HG02852 (cell line): ENCODE measurements around the gene COL1A2.

Experiments
- ATAC-seq: cut with Tn5 transposase; IDR thresholded peaks from one replicate; pipeline ENCODE4 v1.9.1; 2021; ENCODE audit warnings: mild to moderate bottlenecking, moderate library complexity; ENCODE audit not compliant: unreplicated experiment

COL1A2 gene

DNA sequence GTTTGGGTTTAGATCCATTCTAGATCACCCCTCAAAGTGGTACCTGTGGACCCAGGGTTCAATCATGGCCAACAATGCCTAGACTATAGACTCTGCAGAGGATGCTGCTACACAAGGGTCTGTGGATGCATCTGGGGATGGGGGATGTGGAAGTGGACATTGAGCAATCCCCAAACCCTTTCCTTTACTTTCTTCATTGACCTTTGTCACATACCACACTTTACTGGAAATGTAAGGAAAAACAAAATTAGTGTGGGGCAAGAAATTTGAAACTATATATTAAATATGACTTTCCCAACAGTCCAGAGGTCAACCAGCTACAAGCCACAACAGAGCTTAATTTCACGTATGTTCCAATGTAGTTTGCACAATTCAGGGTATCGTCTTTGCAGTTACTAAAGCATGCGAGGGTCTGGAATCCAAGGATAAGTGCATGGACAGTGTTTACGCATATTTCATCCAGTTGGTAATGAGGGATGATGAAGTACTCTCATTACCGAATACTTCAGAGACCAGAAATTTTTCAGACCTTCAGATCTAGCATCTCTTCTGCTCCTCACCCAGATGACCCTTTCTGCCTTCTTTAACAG is 81.7 kb downstream of the COL1A2 start:
- ATAC-seq, result no peak

DNA sequence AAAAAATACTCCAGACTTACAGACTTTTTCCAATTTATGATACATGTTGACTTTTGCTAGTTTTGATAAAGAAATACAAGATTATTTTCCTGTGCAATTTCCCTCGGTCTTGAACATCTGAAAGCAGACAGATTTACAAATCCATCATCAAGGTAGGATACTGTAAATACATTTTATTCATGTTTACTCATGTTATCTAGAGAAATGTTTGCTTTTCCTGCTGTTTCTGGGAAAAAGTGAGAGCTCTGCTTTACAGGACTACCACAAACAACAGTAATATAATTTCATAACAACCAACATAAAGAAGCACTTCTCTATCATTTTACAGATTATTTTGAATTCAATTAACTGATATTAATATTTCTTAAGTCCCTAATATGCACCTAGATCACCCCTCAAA is 83.2 kb downstream of the COL1A2 start:
- no peak for ATAC-seq

DNA sequence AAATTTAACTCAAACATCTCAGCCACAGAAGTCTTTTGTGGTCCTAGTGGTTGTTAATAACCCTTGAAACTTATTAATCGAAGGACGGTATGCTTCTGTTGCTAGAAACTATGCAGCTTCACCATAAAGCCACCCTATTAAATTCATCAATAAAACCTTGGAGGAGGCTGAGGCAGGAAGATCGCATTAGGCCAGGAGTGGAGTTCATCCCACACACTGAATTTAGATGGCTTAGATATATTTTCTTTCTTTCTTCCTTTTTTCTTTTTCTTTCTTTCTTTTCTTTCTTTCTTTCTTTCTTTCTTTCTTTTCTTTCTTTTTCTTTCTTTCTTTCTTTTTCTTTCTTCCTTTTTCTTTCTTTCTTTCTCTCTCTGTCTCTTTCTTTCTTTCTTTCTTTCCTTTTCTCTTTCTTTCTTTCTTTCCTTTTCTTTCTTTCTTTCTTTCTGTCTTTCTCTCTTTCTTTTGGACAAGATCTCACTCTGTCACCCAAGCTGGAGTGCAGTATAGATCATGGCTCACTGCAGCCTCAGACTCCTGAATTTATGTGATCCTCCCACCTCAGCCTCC is 84.0 kb downstream of the COL1A2 start:
- no peak for ATAC-seq
